ENCODE measurements around the gene MYADM. TPM values are rescaled to one million over a fixed set of nuclear protein-coding genes. Genes with fewer than 3 reads are reported as not detected.

MYADM gene
- polyA plus RNA-seq, 1 donor from 2014 or later = 2.5 TPM

DNA sequence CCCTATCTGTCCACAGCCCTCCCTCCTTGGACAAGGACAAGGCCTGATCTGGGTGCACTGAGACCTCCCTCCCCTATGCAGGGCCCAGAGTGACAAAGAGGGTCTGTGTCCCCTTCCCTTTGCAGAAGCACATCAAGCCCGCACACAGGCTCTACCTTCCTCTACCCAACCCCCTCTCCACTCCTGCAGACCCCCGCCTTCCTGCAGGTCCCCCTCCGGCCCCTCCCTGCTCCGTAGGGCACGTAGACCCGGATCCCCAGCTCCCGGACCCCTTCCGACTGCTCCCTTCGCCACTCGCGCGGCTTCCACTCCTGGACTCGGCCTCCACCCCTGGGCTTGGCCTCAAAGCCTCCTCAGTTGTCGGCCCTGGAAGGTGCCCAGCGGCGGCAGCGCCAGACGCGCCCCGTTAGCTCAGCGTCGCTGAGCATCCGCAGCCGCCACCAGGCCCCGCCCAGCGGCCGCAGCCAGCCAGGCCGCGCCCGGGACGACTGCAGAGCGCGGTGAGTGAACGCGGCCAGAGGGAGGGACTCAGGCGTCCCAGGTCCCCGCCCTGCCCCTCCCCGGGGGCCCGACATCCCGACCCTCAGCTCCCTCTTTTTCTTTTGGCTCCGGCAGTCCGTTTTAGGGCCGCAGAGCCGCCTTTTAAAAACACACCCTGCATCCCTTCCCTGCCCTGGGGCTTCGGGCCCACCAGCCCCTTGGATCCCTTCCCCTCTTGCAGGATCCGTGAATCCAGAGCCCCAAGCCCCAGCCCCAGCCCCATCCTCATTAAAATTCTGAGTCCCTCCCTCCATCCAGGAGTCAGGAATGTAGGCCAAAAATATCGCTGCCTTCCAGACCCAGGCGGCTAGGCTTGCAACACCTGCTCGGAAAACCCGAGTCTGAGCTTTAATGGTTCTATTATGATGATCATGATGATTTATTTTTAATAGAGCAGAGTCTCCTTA, 1.5 kb upstream of the MYADM start:
- H3K4me2 ChIP-seq (ENCODE audit: low read length) = peak overlapping the region; percentile 79
- H3K36me3 ChIP-seq (ENCODE audit: insufficient read depth, low read length) = no peaks in the 10 kb centered on the region
- no peaks in the 10 kb centered on the region for H3K9me2 ChIP-seq (ENCODE audit: insufficient read depth, low read length)
- peak overlapping the region; percentile 90 for H2AFZ ChIP-seq (ENCODE audit: low read depth, low read length)
- peak overlapping the region; percentile 88 for H3K4me3 ChIP-seq (ENCODE audit: low read length)
- H3K27me3 ChIP-seq (ENCODE audit: insufficient read depth, low read depth, low read length) = no peaks in the 10 kb centered on the region
- peak; percentile 92 for TF ChIP-seq REST (IDR thresholded peaks at IDR 0.05; ENCODE audit: borderline replicate concordance)
- peak; percentile 79 for TF ChIP-seq POLR2AphosphoS5 (IDR thresholded peaks at IDR 0.05)
- peak; percentile 41 for TF ChIP-seq EP300 (conservative IDR thresholded peaks at IDR 0.05; ENCODE audit: poor library complexity, severe bottlenecking)
- TF ChIP-seq RAD21 (conservative IDR thresholded peaks at IDR 0.05) = no peak
- no peak for TF ChIP-seq EZH2 (IDR thresholded peaks at IDR 0.05; ENCODE audit: borderline replicate concordance, insufficient read depth, low read length, poor library complexity, severe bottlenecking)
- peak; percentile 26 for TF ChIP-seq MXI1 (conservative IDR thresholded peaks at IDR 0.05; ENCODE audit: poor library complexity, severe bottlenecking)
- peak; percentile 92 for TF ChIP-seq TAF1 (IDR thresholded peaks at IDR 0.05; ENCODE audit: low read depth)
- no peaks in the 10 kb centered on the region for H3F3A ChIP-seq (ENCODE audit: insufficient read depth, low read length, poor library complexity, severe bottlenecking)
- peaks cover 11% of the 10 kb centered on the region for H3K79me2 ChIP-seq (replicated peaks; ENCODE audit: insufficient read depth, low read length)
- peaks cover 14% of the 10 kb centered on the region for H4K20me1 ChIP-seq (ENCODE audit: insufficient read depth)
- H3K27ac ChIP-seq (ENCODE audit: low read length) = peak overlapping the region; percentile 85
- no peaks in the 10 kb centered on the region for H3K9me3 ChIP-seq (ENCODE audit: low read length)
- H3K9ac ChIP-seq (ENCODE audit: low read length) = peak overlapping the region; percentile 87

DNA sequence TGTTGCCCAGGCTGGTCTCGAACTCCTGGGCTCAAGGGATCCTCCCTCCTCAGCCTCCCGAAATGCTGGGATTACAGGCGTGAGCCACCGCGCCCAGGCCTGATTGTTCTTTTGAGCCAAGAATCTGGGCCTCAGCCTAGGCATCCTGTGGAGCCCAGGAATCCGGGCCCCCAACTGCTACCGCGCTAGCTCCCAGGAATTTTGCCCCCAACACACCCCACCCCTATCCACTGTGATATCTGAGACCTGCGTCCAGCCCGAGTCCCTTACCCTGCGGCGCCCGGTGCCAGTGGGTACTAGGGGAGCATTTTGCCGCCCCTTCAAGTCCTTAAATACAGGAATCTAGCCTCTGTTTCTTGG, 838 bp upstream of the MYADM start:
- Histone ChIP-seq H3K9ac (ENCODE audit: low read length) (peak overlapping the region; percentile 87), H4K20me1 (ENCODE audit: insufficient read depth) (peaks cover 14% of the 10 kb centered on the region), H3K4me3 (ENCODE audit: low read length) (peak overlapping the region; percentile 88), H3K79me2 (replicated peaks; ENCODE audit: insufficient read depth, low read length) (peaks cover 11% of the 10 kb centered on the region), H3K36me3 (ENCODE audit: insufficient read depth, low read length) (no peaks in the 10 kb centered on the region), H3K4me2 (ENCODE audit: low read length) (peak overlapping the region; percentile 79), H3F3A (ENCODE audit: insufficient read depth, low read length, poor library complexity, severe bottlenecking) (no peaks in the 10 kb centered on the region), H3K27me3 (ENCODE audit: insufficient read depth, low read depth, low read length) (no peaks in the 10 kb centered on the region), H3K9me2 (ENCODE audit: insufficient read depth, low read length) (no peaks in the 10 kb centered on the region), H3K9me3 (ENCODE audit: low read length) (no peaks in the 10 kb centered on the region), H3K27ac (ENCODE audit: low read length) (peak overlapping the region; percentile 85), H2AFZ (ENCODE audit: low read depth, low read length) (peak overlapping the region; percentile 90)
- TF ChIP-seq POLR2AphosphoS5 (IDR thresholded peaks at IDR 0.05) (no peak), EP300 (conservative IDR thresholded peaks at IDR 0.05; ENCODE audit: poor library complexity, severe bottlenecking) (no peak), MXI1 (conservative IDR thresholded peaks at IDR 0.05; ENCODE audit: poor library complexity, severe bottlenecking) (no peak), SMC3 (conservative IDR thresholded peaks at IDR 0.05; ENCODE audit: poor library complexity) (no peak), CTCF (IDR thresholded peaks at IDR 0.05; ENCODE audit: poor library complexity, severe bottlenecking) (no peak)

Measured in neural cell (in vitro differentiated cells).